GM12865 (cell line): ENCODE results near the gene BCKDHA.

Experiments
- DNase-seq: peaks from one replicate; pipeline ENCODE4 v3.0.0; 2010; ENCODE audit warnings: low read depth
- H3K4me3 ChIP-seq: 2 replicates; pipeline ENCODE4 v1.5.1; 2011; ENCODE audit warnings: mild to moderate bottlenecking, low read depth, low read length, control low read depth
- CTCF ChIP-seq: IDR thresholded peaks from 2 replicates; pipeline ENCODE4 v1.5.1; 2011; ENCODE audit warnings: low read length, control low read depth, low read depth, inconsistent platforms; ENCODE audit not compliant: insufficient read depth; ENCODE audit errors: missing control alignments

Gene BCKDHA

GRCh38 chr19:41462497-41462896, 64.9 kb downstream of the BCKDHA start:
- H3K4me3 ChIP-seq, result no peak overlapping the region
- no peak for TF ChIP-seq CTCF
- no peak for DNase-seq

- 0 out of 2 replicates have a peak overlapping the region, but pooled peaks have one; percentile 0 for H3K4me3 ChIP-seq
- peak; percentile 64 for DNase-seq
Measured at GRCh38 chr19:41463257-41464256, 65.9 kb downstream of the BCKDHA start.
